CD4-positive, alpha-beta T cell treated with Interleukin-4 for 4 hours (primary cell): ENCODE data around the gene RIMOC1.
A peak's percentile ranks its signal among the peaks of the same experiment; 100 is the strongest.
"Not testable (repeated sequence)": the region's sequence is repeated elsewhere in the genome, so short reads cannot be mapped to it uniquely, and the experiment has no call there.

Experiments used
- DNase-seq: peaks from one replicate; pipeline ENCODE4 v3.0.0-alpha.2; 2020

RIMOC1 gene

GRCh38 chr5:41891066-41891707 lies 13.0 kb upstream of the RIMOC1 start:
- DNase-seq: no peak

GRCh38 chr5:41892031-41892430 lies 12.1 kb upstream of the RIMOC1 start:
- no peak for DNase-seq

- no peak for DNase-seq
Observed at GRCh38 chr5:41893074-41893851, 10.9 kb upstream of the RIMOC1 start.

GRCh38 chr5:41896230-41896629 lies 7.9 kb upstream of the RIMOC1 start:
- DNase-seq: no peak

GRCh38 chr5:41903382-41903891 lies 707 bp upstream of the RIMOC1 start:
- no peak for DNase-seq

GRCh38 chr5:41906151-41906550 lies 2.0 kb downstream of the RIMOC1 start:
- DNase-seq: no peak

GRCh38 chr5:41908374-41909079 lies 4.4 kb downstream of the RIMOC1 start:
- DNase-seq: no peak

GRCh38 chr5:41918105-41918504 lies 14.0 kb downstream of the RIMOC1 start:
- no peak for DNase-seq

GRCh38 chr5:41921166-41921565 lies 17.0 kb downstream of the RIMOC1 start:
- no peak for DNase-seq

- no peak for DNase-seq
Observed at GRCh38 chr5:41921874-41922273, 17.7 kb downstream of the RIMOC1 start.

GRCh38 chr5:41924526-41924871 lies 20.4 kb downstream of the RIMOC1 start:
- no peak for DNase-seq

GRCh38 chr5:41924872-41925554 lies 20.9 kb downstream of the RIMOC1 start, which contains the start of gene FBXO4:
FBXO4 (plus strand) TSS chr5:41925281; CDS start chr5:41925310, 29 bp downstream.
- peak; percentile 86 for DNase-seq

- DNase-seq: no peak
Observed at GRCh38 chr5:41925555-41925951, 21.4 kb downstream of the RIMOC1 start.

- no peak for DNase-seq
Observed at GRCh38 chr5:41927604-41928003, 23.5 kb downstream of the RIMOC1 start.

- DNase-seq: no peak
Observed at GRCh38 chr5:41929035-41929434, 24.9 kb downstream of the RIMOC1 start.

- no peak for DNase-seq
Observed at GRCh38 chr5:41932770-41933169, 28.6 kb downstream of the RIMOC1 start.

- no peak for DNase-seq
Observed at GRCh38 chr5:41935544-41935943, 31.4 kb downstream of the RIMOC1 start.

- DNase-seq: no peak
Observed at GRCh38 chr5:41940641-41941040, 36.5 kb downstream of the RIMOC1 start.

- DNase-seq: not testable (repeated sequence)
Observed at GRCh38 chr5:41945332-41945955, 41.3 kb downstream of the RIMOC1 start.

- no peak for DNase-seq
Observed at GRCh38 chr5:41951224-41951623, 47.1 kb downstream of the RIMOC1 start.
